IgD-negative memory B cell (primary cell): Measurements from ENCODE around the gene NDUFS8. TPM values are rescaled to one million over a fixed set of nuclear protein-coding genes. Genes with fewer than 3 reads are reported as not detected.
A peak's percentile ranks its signal among the peaks of the same experiment; 100 is the strongest.

Experiments
- H3K27ac Mint-ChIP-seq, 3 donors: one replicate each; pipeline ENCODE4 v1.8.0; 2020 to 2022; ENCODE audit warnings: mild to moderate bottlenecking in 3 of 3, mixed read lengths in 3 of 3, moderate library complexity in 1 of 3
- H3K27me3 Mint-ChIP-seq: one replicate; pipeline ENCODE4 v1.8.0; 2021; ENCODE audit warnings: mixed read lengths
- H3K36me3 Mint-ChIP-seq: one replicate; pipeline ENCODE4 v1.8.0; 2020; ENCODE audit warnings: mild to moderate bottlenecking, mixed read lengths
- H3K4me1 Mint-ChIP-seq, 3 donors: one replicate each; pipeline ENCODE4 v1.8.0; 2020 to 2022; ENCODE audit warnings: mixed read lengths in 3 of 3, mild to moderate bottlenecking in 1 of 3
- H3K4me3 Mint-ChIP-seq, 4 donors: one replicate each; pipeline ENCODE4 v1.8.0; 2020 to 2022; ENCODE audit warnings: mild to moderate bottlenecking in 4 of 4, mixed read lengths in 4 of 4, moderate library complexity in 3 of 4
- H3K9me3 Mint-ChIP-seq, 3 donors: one replicate each; pipeline ENCODE4 v1.8.0; 2020 to 2021; ENCODE audit warnings: mixed read lengths in 3 of 3, mild to moderate bottlenecking in 1 of 3
- polyA plus RNA-seq: library from polyadenylated mRNA; unstranded; fragments of 300-500 nt; fragmentation: Illumina TruSeq; gene quantifications from one replicate; pipeline ENCODE4 v1.2.3, GENCODE V29; 2021

NDUFS8 gene
- polyA plus RNA-seq, 1 donor from 2014 or later = 146 TPM

DNA sequence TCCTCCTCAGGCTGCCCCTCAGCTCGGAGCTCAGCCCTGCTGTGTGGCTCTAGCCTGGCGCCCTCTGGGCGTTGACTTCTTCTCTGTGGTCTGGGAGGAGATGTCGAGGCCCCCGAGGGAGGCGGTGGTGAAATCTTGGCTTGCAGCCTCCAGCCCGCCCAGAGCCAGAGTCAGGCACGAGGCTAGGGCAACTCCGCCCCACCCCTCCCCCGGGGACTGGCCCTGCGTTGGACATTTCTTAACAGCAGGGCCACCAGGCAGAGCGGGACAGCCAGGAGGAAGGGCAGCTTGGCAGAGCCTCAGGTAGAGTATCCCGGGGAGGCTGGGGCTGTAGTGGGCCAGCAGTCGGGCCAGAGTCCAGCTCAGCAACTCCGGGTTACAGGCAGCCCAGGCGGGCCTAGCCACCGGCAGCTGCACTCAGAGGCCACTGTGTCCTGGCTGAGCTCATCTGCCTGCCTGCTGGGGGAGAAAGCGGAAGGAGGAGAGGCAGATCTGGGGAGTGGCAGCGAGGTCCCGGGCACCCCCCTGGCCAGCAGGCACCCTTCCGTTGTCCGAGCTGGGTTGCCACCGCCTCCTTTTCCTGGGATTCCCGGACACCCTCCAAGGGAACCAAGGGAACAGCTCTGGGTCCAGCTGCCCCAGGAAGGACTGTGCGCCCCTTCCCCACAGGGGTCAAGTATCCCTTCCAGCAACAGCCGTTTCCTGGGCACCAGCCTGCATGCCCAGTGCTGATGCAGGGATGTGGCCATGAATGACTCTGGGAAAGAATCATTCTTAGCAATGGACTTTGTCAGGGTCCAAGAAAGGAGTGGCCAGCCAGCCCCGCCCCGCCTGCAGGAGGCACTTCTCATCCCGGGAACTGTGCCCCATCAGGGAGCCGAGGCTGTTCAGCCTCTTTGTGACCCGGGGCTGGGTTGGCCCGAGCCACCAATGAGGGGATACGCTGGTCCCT is 20.1 kb upstream of the NDUFS8 start, which contains the start of gene ALDH3B1:
Gene ALDH3B1 (plus strand): TSS at position 238 of the 952 bp plus-strand sequence. CDS start 4,971 bp downstream, outside the sequence.
- Mint-ChIP-seq H3K9me3 (no peaks in the 10 kb centered on the region), H3K36me3 (peaks cover 2% of the 10 kb centered on the region), H3K4me3 (peak within 1 kb of the TSS; percentile 66 to 90 (median 77)), H3K4me1 (peaks cover 22 to 29% (median 28%) of the 10 kb centered on the region in 3 donors), H3K27me3 (no peaks in the 10 kb centered on the region), H3K27ac (peak within 1 kb of the TSS; percentile 83 to 97 (median 93))

GRCh38 chr11:68011051-68011943 is 19.2 kb upstream of the NDUFS8 start:
- H3K27ac Mint-ChIP-seq = peak overlapping the region in 1 of 3 donors; percentile 54

DNA sequence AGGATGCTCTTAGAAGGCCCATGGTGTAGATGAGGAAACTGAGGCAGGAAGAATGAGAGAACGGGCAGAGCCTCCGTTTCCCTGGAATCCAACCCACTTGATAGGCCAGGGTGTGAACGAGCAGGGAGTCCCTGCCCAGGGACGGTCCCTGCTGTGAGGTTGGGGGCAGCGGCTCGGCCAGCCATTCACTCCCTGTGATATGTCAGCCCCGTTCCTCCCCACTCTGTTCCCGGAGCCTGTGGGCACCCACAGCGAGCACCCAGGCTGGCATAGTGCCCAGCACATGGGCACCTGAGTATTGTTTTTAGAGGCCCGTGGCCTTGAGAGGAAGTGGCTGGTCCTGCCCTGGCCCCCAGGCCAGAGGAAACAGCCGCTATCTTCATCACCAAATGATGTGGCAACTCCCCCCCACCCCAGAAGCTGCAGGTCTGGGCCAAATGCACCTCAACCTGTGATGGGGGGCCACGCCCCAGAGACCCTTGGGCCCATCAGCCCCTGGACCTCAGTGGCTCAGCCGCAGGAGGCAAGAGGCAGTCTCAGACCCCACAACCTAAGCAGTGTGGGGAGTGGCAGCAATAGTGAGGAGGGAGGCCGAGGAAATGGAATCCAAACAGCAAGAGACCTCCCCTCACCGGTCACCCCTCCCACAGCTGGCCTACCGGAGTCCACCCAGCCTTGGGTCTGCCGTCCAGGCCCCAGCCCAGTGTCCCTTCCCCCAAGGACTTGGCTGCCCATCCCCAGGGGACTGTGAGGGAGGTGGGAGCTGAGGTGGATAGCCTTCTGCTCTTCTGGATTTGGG is 18.2 kb upstream of the NDUFS8 start:
- H3K4me3 Mint-ChIP-seq = no peak overlapping the region
- no peaks in the 10 kb centered on the region for H3K27me3 Mint-ChIP-seq
- H3K9me3 Mint-ChIP-seq = no peaks in the 10 kb centered on the region
- no peak overlapping the region for H3K27ac Mint-ChIP-seq
- peaks cover 2% of the 10 kb centered on the region for H3K36me3 Mint-ChIP-seq
- H3K4me1 Mint-ChIP-seq = peaks cover 15 to 23% (median 21%) of the 10 kb centered on the region in 3 donors

More at GRCh38 chr11:68011051-68011943, 19.2 kb upstream of the NDUFS8 start:
- H3K4me3 Mint-ChIP-seq = peak overlapping the region in 2 of 4 donors; percentile 12 to 35
- no peaks in the 10 kb centered on the region for H3K9me3 Mint-ChIP-seq
- H3K27me3 Mint-ChIP-seq = no peaks in the 10 kb centered on the region
- H3K4me1 Mint-ChIP-seq = peaks cover 17 to 26% (median 23%) of the 10 kb centered on the region in 3 donors
- peaks cover 2% of the 10 kb centered on the region for H3K36me3 Mint-ChIP-seq

GRCh38 chr11:68012843-68013610 is 17.5 kb upstream of the NDUFS8 start:
- peaks cover 2% of the 10 kb centered on the region for H3K36me3 Mint-ChIP-seq
- peaks cover 1% of the 10 kb centered on the region for H3K27me3 Mint-ChIP-seq
- peaks cover 15 to 23% (median 21%) of the 10 kb centered on the region in 3 donors for H3K4me1 Mint-ChIP-seq
- H3K9me3 Mint-ChIP-seq = no peaks in the 10 kb centered on the region
- no peak overlapping the region for H3K27ac Mint-ChIP-seq
- H3K4me3 Mint-ChIP-seq = no peak overlapping the region

DNA sequence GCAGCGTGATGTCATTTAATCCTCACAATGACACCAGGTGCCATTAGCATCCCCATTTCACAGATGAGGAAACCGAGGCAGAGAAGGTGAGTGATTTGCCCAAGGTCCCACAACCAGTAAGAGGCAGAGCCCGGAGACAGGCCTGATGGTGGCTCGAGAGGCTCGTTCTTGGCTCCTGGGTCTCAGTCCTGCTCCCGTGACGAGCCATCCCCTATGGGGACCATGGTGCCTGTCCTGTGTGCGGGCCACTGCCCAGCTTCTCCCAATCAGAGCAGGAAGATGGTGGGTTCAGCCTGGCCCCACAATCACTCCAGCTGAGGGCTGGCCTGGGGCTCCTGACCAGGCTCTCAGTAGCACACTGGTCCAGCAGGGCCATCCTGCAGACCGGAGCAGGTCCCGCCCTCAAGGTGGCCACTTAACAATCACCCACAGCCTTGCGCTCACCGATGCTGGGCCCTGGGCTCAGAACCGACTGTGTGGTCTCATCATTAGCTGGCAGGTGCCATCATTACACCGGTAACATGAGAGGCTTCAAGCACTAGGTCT is 16.8 kb upstream of the NDUFS8 start:
- Mint-ChIP-seq H3K27me3 (peaks cover 1% of the 10 kb centered on the region), H3K27ac (no peak overlapping the region), H3K9me3 (no peaks in the 10 kb centered on the region), H3K4me3 (peak overlapping the region in 1 of 4 donors; percentile 8), H3K36me3 (peaks cover 2% of the 10 kb centered on the region), H3K4me1 (peaks cover 15 to 22% (median 21%) of the 10 kb centered on the region in 3 donors)

DNA sequence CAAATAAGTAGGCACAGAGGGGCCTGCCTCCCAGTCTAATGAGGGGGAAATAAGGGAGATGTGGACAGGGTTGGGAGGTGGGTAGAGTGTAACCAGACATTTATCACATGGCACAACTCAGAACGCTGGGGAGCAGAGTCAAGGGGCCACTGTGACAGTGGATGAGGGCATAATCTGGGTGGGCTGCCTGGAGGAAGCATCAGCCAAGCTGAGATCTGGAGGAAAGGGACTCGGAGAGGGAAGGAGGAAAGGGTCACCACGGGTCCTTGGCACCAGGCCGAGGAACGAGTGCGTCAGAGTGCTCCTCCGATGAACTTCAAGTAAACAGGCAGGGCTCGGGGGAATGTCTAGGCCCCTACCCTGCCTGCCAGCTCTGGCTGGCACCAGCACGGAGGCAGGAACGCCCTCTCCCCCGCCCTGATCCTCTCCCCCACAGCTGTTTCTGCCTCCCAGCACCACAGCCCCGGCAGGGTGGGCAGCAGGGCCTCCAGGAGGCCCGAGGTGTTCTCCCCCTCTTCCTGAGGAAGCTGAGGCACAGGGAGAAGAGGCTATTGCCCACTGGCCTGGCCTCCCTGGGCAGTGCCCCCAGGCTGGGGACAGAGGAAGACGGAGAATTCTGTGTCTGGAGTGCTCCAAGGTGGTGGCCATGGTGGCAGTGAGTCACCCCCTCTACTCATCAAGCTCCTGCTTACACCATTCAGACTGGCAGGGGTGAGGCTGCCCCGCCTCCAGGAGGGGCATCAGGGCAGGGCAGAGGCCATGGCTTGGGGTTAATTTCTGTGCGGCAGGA is 16.1 kb upstream of the NDUFS8 start:
- peaks cover 4% of the 10 kb centered on the region for H3K27me3 Mint-ChIP-seq
- H3K9me3 Mint-ChIP-seq = no peaks in the 10 kb centered on the region
- H3K27ac Mint-ChIP-seq = no peak overlapping the region
- peaks cover 2% of the 10 kb centered on the region for H3K36me3 Mint-ChIP-seq
- H3K4me3 Mint-ChIP-seq = no peak overlapping the region
- H3K4me1 Mint-ChIP-seq = peaks cover 12 to 16% (median 15%) of the 10 kb centered on the region in 3 donors

GRCh38 chr11:68014947-68015447 is 15.5 kb upstream of the NDUFS8 start:
- Mint-ChIP-seq H3K9me3 (no peaks in the 10 kb centered on the region), H3K4me1 (peaks cover 7 to 10% (median 9%) of the 10 kb centered on the region in 3 donors), H3K27me3 (peaks cover 4% of the 10 kb centered on the region), H3K36me3 (peaks cover 2% of the 10 kb centered on the region), H3K27ac (no peak overlapping the region), H3K4me3 (peak overlapping the region in 1 of 4 donors; percentile 63)

- Mint-ChIP-seq H3K27ac (no peak overlapping the region), H3K4me1 (peaks cover 4 to 10% (median 5%) of the 10 kb centered on the region in 3 donors), H3K9me3 (no peaks in the 10 kb centered on the region), H3K36me3 (peaks cover 2% of the 10 kb centered on the region), H3K27me3 (peaks cover 4% of the 10 kb centered on the region), H3K4me3 (no peak overlapping the region)
Measured at GRCh38 chr11:68015467-68015866, 15.0 kb upstream of the NDUFS8 start.

- Mint-ChIP-seq H3K27ac (no peak overlapping the region), H3K27me3 (peaks cover 4% of the 10 kb centered on the region)
Measured at GRCh38 chr11:68016161-68016903, 14.1 kb upstream of the NDUFS8 start.

GRCh38 chr11:68016904-68017817 is 13.3 kb upstream of the NDUFS8 start:
- H3K27me3 Mint-ChIP-seq = peaks cover 4% of the 10 kb centered on the region
- H3K9me3 Mint-ChIP-seq = no peaks in the 10 kb centered on the region
- H3K4me3 Mint-ChIP-seq = no peak overlapping the region
- H3K4me1 Mint-ChIP-seq = peaks cover 0 to 2% (median 0%) of the 10 kb centered on the region in 3 donors
- peaks cover 2% of the 10 kb centered on the region for H3K36me3 Mint-ChIP-seq
- H3K27ac Mint-ChIP-seq = no peak overlapping the region

More at GRCh38 chr11:68016161-68016903, 14.1 kb upstream of the NDUFS8 start:
- H3K4me1 Mint-ChIP-seq = peaks cover 2 to 4% (median 4%) of the 10 kb centered on the region in 3 donors
- peaks cover 2% of the 10 kb centered on the region for H3K36me3 Mint-ChIP-seq
- H3K4me3 Mint-ChIP-seq = no peak overlapping the region
- no peaks in the 10 kb centered on the region for H3K9me3 Mint-ChIP-seq

DNA sequence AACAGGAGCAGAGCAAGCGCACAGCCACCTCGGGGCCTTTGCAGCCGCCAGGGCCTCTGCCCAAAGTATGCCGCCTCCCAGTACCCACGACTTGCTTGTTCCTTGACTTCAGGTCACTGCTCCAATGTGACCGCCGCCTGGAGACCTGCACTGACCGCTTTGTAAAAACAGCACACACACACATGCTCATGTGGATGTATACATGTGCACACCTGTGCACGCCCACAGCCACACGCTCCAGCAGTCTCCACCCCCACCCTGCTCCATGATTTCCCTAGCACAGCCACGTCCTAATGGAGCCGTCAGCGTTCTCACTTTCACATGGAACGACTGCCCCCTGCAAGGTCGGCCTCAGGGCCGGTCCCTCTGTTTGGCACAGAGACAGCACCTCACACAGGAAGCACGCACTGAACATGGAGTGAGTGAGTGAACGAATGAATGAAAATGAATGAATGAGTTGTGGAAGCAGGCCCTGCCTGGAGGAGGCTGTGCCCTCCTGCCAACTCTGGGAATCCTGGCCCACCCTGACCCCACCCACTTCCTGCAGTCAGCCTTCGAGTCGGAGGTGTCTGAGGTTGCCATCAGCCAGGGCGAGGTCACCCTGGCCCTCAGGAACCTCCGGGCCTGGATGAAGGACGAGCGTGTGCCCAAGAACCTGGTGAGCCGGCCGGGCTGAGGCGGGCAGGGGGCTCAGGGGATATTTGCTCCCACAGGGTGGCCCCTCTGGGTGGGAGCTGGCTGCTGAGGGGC is 12.3 kb upstream of the NDUFS8 start:
- peaks cover 2% of the 10 kb centered on the region for H3K36me3 Mint-ChIP-seq
- no peaks in the 10 kb centered on the region for H3K9me3 Mint-ChIP-seq
- H3K4me3 Mint-ChIP-seq = no peak overlapping the region
- H3K27me3 Mint-ChIP-seq = peaks cover 4% of the 10 kb centered on the region
- no peak overlapping the region for H3K27ac Mint-ChIP-seq
- no peaks in the 10 kb centered on the region for H3K4me1 Mint-ChIP-seq
